Measurements from ENCODE around the gene CENPN. TPM values are rescaled to one million over a fixed set of nuclear protein-coding genes. Genes with fewer than 3 reads are reported as not detected.

The CENPN gene
- total and polyA plus RNA-seq, 4 donors: 3.8 to 9.5 (median 5.9) TPM

DNA sequence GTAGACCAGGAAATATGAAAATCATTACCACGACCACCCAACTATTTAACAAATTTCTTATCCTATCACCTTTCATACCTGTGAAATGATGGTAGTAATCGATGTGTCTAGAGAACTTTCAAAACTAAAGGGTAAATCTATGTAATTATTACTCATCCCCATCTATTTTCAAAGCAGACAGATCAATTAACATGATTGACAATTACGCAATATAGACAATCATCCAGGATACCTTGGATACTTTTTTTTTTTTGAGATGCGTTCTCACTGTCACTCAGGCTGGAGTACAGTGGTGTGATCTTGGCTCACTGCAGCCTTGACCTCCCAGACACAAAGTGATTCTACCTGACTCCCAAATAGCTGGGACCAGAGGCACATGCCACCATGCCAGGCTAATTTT lies 74.0 kb downstream of the CENPN start:
- no peak for DNase-seq
- TF ChIP-seq, protein P1, sequence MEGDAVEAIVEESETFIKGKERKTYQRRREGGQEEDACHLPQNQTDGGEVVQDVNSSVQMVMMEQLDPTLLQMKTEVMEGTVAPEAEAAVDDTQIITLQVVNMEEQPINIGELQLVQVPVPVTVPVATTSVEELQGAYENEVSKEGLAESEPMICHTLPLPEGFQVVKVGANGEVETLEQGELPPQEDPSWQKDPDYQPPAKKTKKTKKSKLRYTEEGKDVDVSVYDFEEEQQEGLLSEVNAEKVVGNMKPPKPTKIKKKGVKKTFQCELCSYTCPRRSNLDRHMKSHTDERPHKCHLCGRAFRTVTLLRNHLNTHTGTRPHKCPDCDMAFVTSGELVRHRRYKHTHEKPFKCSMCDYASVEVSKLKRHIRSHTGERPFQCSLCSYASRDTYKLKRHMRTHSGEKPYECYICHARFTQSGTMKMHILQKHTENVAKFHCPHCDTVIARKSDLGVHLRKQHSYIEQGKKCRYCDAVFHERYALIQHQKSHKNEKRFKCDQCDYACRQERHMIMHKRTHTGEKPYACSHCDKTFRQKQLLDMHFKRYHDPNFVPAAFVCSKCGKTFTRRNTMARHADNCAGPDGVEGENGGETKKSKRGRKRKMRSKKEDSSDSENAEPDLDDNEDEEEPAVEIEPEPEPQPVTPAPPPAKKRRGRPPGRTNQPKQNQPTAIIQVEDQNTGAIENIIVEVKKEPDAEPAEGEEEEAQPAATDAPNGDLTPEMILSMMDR (IDR thresholded peaks at IDR 0.05; ENCODE audit: control extremely low read depth, extremely low read depth): no peak

More for the DNA sequence above, 74.0 kb downstream of the CENPN start:
- H3K4me1 ChIP-seq (ENCODE audit: control insufficient read depth in 5 of 5, insufficient read depth in 5 of 5, low read length in 5 of 5): peaks cover 0 to 7% (median 0%) of the 10 kb centered on the region in 5 donors
- peaks cover 0 to 4% (median 1%) of the 10 kb centered on the region in 4 donors for H3K36me3 ChIP-seq (ENCODE audit: control insufficient read depth in 4 of 4, insufficient read depth in 4 of 4, low read length in 4 of 4)
- H3K27me3 ChIP-seq (ENCODE audit: control insufficient read depth in 3 of 3, insufficient read depth in 3 of 3, low read length in 2 of 3): no peaks in the 10 kb centered on the region
- WGBS, 2 donors: 95 to 96% methylated on average over 4 of the region's 4 CpGs
- no peak overlapping the region for H3K4me3 ChIP-seq
- H3K9me3 ChIP-seq (ENCODE audit: control insufficient read depth in 4 of 4, insufficient read depth in 3 of 4, low read length in 3 of 4): no peaks in the 10 kb centered on the region
- no peak overlapping the region for H3K9ac ChIP-seq (ENCODE audit: insufficient read depth in 1 of 2, low read length in 2 of 2)
- ATAC-seq (ENCODE audit: insufficient read depth, low FRiP score): no peak
- H3K27ac ChIP-seq (ENCODE audit: low read depth in 1 of 2, low read length in 1 of 2): no peak overlapping the region

Small RNAs within 50 kb of the gene (small RNA-seq; reads per million reads assigned to genes)
- gene AC092718.3 (ENCODE audit: low replicate concordance): not detected

Other genes with a start within 250 kb of the CENPN start
- 10 to 100 TPM in 1 of 2 donors, 1 to 10 TPM in 1; 3.5 to 12.6 TPM for gene CDYL2, start 202.6 kb upstream of the CENPN start, total RNA-seq
- gene CDYL2, start 202.6 kb upstream of the CENPN start, polyA plus RNA-seq: 1 to 10 TPM; 1.3 to 3.9 TPM
- gene CMC2, start 329 bp upstream of the CENPN start, total RNA-seq: 10 to 100 TPM; 27.3 to 35.3 TPM
- 10 to 100 TPM; 53.4 to 60.8 TPM for gene CMC2, start 329 bp upstream of the CENPN start, polyA plus RNA-seq
- gene ATMIN, start 28.6 kb downstream of the CENPN start, total RNA-seq: 10 to 100 TPM; 26.3 to 28.8 TPM
- 10 to 100 TPM; 11.6 to 11.8 TPM for gene ATMIN, start 28.6 kb downstream of the CENPN start, polyA plus RNA-seq
- gene C16orf46, start 70.0 kb downstream of the CENPN start, total RNA-seq: 1 to 10 TPM; 1.7 to 4.4 TPM
- gene C16orf46, start 70.0 kb downstream of the CENPN start, polyA plus RNA-seq: 1 to 10 TPM; 1.0 to 1.9 TPM
- 10 to 100 TPM; 16.3 to 21.0 TPM for gene GCSH, start 89.2 kb downstream of the CENPN start, total RNA-seq
- 10 to 100 TPM; 22.3 to 31.5 TPM for gene GCSH, start 89.2 kb downstream of the CENPN start, polyA plus RNA-seq
- gene BCO1, start 231.5 kb downstream of the CENPN start, total RNA-seq: under 1 TPM; 0.21 to 0.77 TPM
- under 1 TPM; 0.06 to 0.24 TPM for gene BCO1, start 231.5 kb downstream of the CENPN start, polyA plus RNA-seq

All from lung (tissue), 13 donors.